HG02798 (cell line): Measurements from ENCODE around the gene CD96.

Experiments used
- ATAC-seq: cut with Tn5 transposase; IDR thresholded peaks from one replicate; pipeline ENCODE4 v1.9.1; 2021; ENCODE audit warnings: mild to moderate bottlenecking; ENCODE audit not compliant: unreplicated experiment, poor library complexity

The CD96 gene

GRCh38 chr3:111591555-111591954 is 49.6 kb downstream of the CD96 start:
- no peak for ATAC-seq

- no peak for ATAC-seq
Observed at GRCh38 chr3:111592143-111592542, 50.1 kb downstream of the CD96 start.

GRCh38 chr3:111592936-111593335 is 50.9 kb downstream of the CD96 start:
- ATAC-seq: no peak

GRCh38 chr3:111593666-111594065 is 51.7 kb downstream of the CD96 start:
- peak; percentile 3 for ATAC-seq

GRCh38 chr3:111594205-111594604 is 52.2 kb downstream of the CD96 start:
- ATAC-seq: peak; percentile 68

DNA sequence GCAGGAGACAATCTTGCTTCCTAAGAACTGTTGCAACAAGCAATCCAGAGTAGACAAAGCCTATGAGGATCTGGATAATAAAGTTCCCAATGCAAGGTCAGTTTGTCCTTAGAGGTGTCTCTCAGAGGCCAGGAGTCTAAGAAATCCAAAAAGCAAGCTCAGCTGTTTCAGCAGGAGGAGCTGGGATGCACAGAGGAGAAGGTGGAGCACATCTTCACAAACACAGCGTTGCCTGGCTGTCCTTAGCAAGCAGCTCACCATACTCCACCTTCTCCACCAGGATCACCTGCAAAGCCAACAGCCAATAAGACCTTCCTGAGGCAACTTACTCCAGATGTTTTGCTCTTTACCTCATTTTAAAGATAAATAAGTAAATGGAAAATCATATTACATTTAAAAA is 52.8 kb downstream of the CD96 start:
- no peak for ATAC-seq

GRCh38 chr3:111595232-111595631 is 53.2 kb downstream of the CD96 start, which contains the start of gene ZBED2:
ZBED2 (minus strand) TSS chr3:111595346; CDS start chr3:111594201, 1,145 bp downstream.
- peak; percentile 53 for ATAC-seq

DNA sequence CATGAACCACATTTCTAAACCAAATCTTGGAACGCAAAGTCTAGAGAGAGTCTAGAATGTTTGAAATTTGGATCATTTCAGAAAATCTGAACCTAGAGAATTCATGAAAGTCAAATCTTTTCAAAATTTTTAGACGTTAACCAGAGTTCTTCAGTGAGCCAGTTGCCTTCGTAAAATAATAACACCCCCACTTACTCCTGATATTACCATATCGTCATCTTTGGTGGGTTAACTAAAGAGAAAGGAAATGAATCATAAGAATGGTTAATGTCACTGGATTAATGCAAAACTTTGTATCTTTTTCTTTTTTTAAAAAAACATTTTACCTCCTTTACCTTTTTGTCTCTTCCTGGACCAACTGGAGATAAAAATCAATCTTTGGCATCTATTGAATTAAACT is 54.3 kb downstream of the CD96 start:
- no peak for ATAC-seq

DNA sequence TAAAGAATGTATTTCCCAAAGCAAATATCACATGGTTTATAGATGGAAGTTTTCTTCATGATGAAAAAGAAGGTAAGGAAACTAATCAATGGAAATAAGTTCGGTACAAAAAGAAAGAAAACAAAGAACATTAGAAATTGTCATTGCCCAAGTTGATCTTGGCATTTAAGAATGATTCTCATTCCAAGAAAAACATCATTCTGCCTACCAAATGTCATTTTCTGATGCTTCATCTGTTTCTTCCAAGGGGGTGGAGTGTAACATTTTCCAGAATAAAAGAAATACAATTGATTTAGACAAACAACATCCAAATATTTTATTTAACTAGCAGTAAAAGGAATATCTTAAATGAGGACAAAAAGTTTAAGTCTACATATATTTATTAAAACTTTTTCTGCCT is 56.1 kb downstream of the CD96 start:
- ATAC-seq: no peak

GRCh38 chr3:111598552-111598951 is 56.6 kb downstream of the CD96 start:
- no peak for ATAC-seq

GRCh38 chr3:111601810-111602209 is 59.8 kb downstream of the CD96 start:
- ATAC-seq: no peak

DNA sequence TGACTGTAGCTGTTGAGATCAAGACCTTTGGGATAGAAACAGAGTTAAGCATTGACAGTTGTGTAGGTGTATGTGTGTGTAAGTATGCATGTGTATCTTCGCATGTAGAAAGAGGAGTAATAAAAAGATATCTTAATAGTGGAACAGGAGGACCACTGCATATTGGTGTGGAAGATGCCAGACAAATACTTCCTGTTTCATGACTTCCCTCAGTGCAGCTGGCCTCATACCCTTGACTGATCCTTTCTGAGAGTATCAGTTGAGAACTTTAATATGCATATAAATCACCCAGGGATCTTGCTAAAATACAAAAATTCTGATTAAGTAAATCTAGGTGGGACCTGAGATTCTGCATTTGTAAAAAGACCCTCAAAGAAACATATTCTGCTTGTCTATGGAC is 61.7 kb downstream of the CD96 start:
- peak; percentile 46 for ATAC-seq

DNA sequence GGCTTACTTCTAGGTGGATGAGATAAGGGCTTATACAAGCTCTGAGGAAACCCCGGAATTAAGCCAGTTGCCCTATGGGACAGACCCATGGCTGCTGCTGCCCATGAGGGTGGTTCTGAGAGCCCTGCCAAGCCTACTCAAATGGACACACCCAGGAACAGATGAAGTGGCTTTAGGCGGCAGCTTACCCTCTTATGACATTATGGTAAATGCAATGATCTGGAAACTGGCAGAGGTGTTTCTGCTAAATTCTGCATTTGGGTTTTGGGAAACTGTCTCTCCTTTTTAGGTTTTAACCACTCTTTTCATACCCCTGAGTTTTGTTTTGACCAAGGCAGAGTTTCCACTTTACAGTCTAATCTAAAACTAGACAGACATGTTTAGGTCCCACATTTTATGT is 62.1 kb downstream of the CD96 start:
- ATAC-seq: no peak

GRCh38 chr3:111605018-111605417 is 63.0 kb downstream of the CD96 start:
- ATAC-seq: no peak

DNA sequence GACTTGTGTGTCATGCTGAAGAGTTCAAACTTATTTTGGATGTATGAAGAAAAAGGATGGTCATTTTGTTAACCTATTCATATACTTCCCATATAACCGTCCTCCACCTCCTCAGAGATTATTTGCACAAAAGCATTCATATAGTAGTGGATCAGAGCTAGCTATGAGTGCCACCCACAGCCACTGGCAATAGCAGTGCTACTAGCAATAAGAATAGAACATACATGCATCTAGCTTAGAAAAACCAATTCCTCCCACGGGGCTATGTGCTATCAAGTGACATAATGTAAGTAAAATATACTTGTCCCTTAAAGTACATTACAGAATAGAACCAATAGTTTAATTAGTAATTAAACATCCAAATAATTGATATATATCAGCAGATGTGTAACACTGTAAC is 63.5 kb downstream of the CD96 start:
- ATAC-seq: no peak

- ATAC-seq: no peak
Observed at GRCh38 chr3:111607240-111607920, 65.4 kb downstream of the CD96 start.

DNA sequence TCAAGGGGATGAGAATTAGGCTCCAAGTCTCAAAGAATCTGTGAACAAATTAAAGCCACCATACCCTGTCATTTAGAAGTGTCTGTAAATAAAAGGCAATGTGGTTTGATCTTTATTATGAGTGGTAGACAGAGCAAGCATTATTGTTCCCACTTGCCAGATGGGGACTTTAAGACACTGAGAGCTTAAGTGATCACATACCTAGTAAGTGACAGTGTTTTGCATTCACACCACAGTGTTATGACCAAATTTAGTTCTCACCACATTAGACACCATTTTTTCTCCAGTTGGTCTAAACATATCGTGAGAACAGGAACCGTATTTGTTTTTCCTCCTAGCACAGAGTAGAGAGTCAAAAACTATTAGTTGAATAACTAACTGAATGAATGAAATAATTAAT is 66.4 kb downstream of the CD96 start:
- peak; percentile 51 for ATAC-seq

- ATAC-seq: no peak
Observed at GRCh38 chr3:111609700-111610099, 67.7 kb downstream of the CD96 start.

DNA sequence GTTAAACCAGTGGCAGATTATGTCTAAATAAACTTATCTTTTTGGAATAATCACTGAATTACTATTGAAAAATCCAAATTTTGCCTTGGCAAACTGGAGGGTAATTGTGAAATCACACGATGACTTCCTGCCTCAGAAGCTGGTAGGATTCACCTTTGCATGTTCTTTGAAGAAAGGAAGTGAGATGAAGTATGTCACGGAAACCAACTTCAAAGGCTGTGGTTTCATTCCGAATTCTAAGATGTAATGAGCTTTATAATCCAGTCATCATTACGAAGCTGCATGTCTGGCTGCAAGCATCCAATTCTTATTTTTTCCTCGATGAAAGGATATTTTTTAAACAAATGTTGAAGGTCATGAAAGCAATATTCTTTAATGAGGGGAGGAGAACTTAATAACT is 68.2 kb downstream of the CD96 start:
- peak; percentile 88 for ATAC-seq

- ATAC-seq: peak; percentile 3
Observed at GRCh38 chr3:111610612-111611054, 68.6 kb downstream of the CD96 start.

DNA sequence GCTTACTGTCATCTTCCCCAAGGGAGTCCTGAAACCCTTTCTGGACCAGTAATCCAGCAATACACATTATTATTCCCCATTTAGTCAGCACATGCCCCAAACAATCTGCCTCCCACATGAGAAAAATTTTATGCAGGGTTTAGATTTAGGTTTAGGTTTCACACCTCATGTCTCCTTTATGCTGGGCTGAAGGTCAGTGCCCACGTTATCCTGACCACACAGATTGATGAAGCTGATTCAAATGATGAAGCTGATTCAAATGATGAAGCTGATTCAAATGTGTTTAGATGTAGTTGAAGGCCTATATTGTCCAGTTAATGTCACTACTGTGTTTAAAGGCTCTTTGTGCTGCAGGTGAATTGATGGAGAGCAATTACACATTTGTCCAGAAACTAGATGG is 71.3 kb downstream of the CD96 start:
- no peak for ATAC-seq

DNA sequence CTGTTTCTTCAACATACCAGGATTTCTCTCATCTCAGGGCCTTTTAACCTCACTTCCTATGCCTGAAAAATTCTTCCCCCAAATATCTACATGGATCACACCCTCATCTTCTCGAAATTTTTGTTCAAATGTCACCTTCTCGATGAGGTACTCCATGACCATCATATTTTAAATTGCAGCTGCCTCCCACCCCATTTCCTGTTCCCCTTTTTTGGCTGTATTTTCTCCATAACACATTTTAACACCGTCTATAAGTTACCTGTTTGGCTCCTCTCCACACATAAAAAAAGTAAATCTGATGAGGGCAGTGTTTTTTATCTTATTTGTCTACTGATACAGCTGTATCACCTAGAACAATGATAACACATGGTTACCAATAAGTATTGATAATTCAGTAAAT is 73.9 kb downstream of the CD96 start:
- no peak for ATAC-seq
